GM03348 (cell line): ENCODE measurements around the gene EPHA6.
"Not testable (repeated sequence)": the region's sequence is repeated elsewhere in the genome, so short reads cannot be mapped to it uniquely, and the experiment has no call there.

ENCODE experiments used
- DNase-seq: peaks from one replicate; pipeline ENCODE4 v3.0.0; 2012; ENCODE audit warnings: low spot score

The EPHA6 gene

GRCh38 chr3:96915445-96915844 lies 101.1 kb downstream of the EPHA6 start:
- DNase-seq: no peak

GRCh38 chr3:96931119-96931862 lies 116.9 kb downstream of the EPHA6 start:
- DNase-seq: no peak

GRCh38 chr3:96942131-96942530 lies 127.7 kb downstream of the EPHA6 start:
- DNase-seq: not testable (repeated sequence)

GRCh38 chr3:96958856-96959255 lies 144.5 kb downstream of the EPHA6 start:
- DNase-seq: no peak

- DNase-seq: no peak
Measured at GRCh38 chr3:96959474-96959873, 145.1 kb downstream of the EPHA6 start.

- no peak for DNase-seq
Measured at GRCh38 chr3:96959901-96960641, 145.7 kb downstream of the EPHA6 start.

- DNase-seq: no peak
Measured at GRCh38 chr3:96960661-96961330, 146.4 kb downstream of the EPHA6 start.

- no peak for DNase-seq
Measured at GRCh38 chr3:96961576-96961975, 147.2 kb downstream of the EPHA6 start.

- no peak for DNase-seq
Measured at GRCh38 chr3:96966181-96966929, 152.0 kb downstream of the EPHA6 start.

GRCh38 chr3:96970211-96970610 lies 155.8 kb downstream of the EPHA6 start:
- no peak for DNase-seq

GRCh38 chr3:96977671-96978070 lies 163.3 kb downstream of the EPHA6 start:
- no peak for DNase-seq

GRCh38 chr3:96983716-96984115 lies 169.3 kb downstream of the EPHA6 start:
- not testable (repeated sequence) for DNase-seq

- no peak for DNase-seq
Measured at GRCh38 chr3:96986241-96986640, 171.8 kb downstream of the EPHA6 start.

GRCh38 chr3:96991231-96991630 lies 176.8 kb downstream of the EPHA6 start:
- DNase-seq: no peak

GRCh38 chr3:96991800-96992365 lies 177.5 kb downstream of the EPHA6 start:
- DNase-seq: no peak

GRCh38 chr3:96994988-96995387 lies 180.6 kb downstream of the EPHA6 start:
- DNase-seq: no peak

- DNase-seq: no peak
Measured at GRCh38 chr3:96996009-96996408, 181.6 kb downstream of the EPHA6 start.

- no peak for DNase-seq
Measured at GRCh38 chr3:97001611-97002010, 187.2 kb downstream of the EPHA6 start.

- DNase-seq: no peak
Measured at GRCh38 chr3:97009427-97010019, 195.1 kb downstream of the EPHA6 start.

GRCh38 chr3:97010881-97011657 lies 196.7 kb downstream of the EPHA6 start:
- no peak for DNase-seq

GRCh38 chr3:97021778-97022177 lies 207.4 kb downstream of the EPHA6 start:
- DNase-seq: no peak
